ENCODE measurements around the gene SEMA3C.

The SEMA3C gene

GRCh38 chr7:80824253-80824652, 94.6 kb downstream of the SEMA3C start:
- DNase-seq (ENCODE audit: low read depth) = no peak
- H3K4me3 ChIP-seq (ENCODE audit: low read depth, low read length) = no peak overlapping the region
- no peak for TF ChIP-seq CTCF (IDR thresholded peaks at IDR 0.05; ENCODE audit: low read depth, low read length, missing control alignments)
- in situ Hi-C loops (cut with HindIII; ENCODE audit: low sequenced_read_pairs) = no loop called here

GRCh38 chr7:80823057-80823456, 95.8 kb downstream of the SEMA3C start:
- DNase-seq (ENCODE audit: low read depth) = no peak
- no peak overlapping the region for H3K4me3 ChIP-seq (ENCODE audit: low read depth, low read length)
- TF ChIP-seq CTCF (IDR thresholded peaks at IDR 0.05; ENCODE audit: low read depth, low read length, missing control alignments) = no peak
- in situ Hi-C loops (cut with HindIII; ENCODE audit: low sequenced_read_pairs) = no loop called here

- TF ChIP-seq CTCF (IDR thresholded peaks at IDR 0.05; ENCODE audit: low read depth, low read length, missing control alignments) = no peak
- no peak overlapping the region for H3K4me3 ChIP-seq (ENCODE audit: low read depth, low read length)
- DNase-seq (ENCODE audit: low read depth) = no peak
- in situ Hi-C loops (cut with HindIII; ENCODE audit: low sequenced_read_pairs) = no loop called here
Measured at GRCh38 chr7:80821771-80822319, 97.0 kb downstream of the SEMA3C start.

GRCh38 chr7:80819503-80819902, 99.3 kb downstream of the SEMA3C start:
- no peak for DNase-seq (ENCODE audit: low read depth)
- H3K4me3 ChIP-seq (ENCODE audit: low read depth, low read length) = no peak overlapping the region
- no peak for TF ChIP-seq CTCF (IDR thresholded peaks at IDR 0.05; ENCODE audit: low read depth, low read length, missing control alignments)
- in situ Hi-C loops (cut with HindIII; ENCODE audit: low sequenced_read_pairs) = no loop called here

GRCh38 chr7:80818181-80818580, 100.7 kb downstream of the SEMA3C start:
- no peak for DNase-seq (ENCODE audit: low read depth)
- in situ Hi-C loops (cut with HindIII; ENCODE audit: low sequenced_read_pairs) = no loop called here
- no peak overlapping the region for H3K4me3 ChIP-seq (ENCODE audit: low read depth, low read length)
- no peak for TF ChIP-seq CTCF (IDR thresholded peaks at IDR 0.05; ENCODE audit: low read depth, low read length, missing control alignments)

- H3K4me3 ChIP-seq (ENCODE audit: low read depth, low read length) = no peak overlapping the region
- in situ Hi-C loops (cut with HindIII; ENCODE audit: low sequenced_read_pairs) = no loop called here
- no peak for DNase-seq (ENCODE audit: low read depth)
- TF ChIP-seq CTCF (IDR thresholded peaks at IDR 0.05; ENCODE audit: low read depth, low read length, missing control alignments) = no peak
Measured at GRCh38 chr7:80816806-80817205, 102.0 kb downstream of the SEMA3C start.

- DNase-seq (ENCODE audit: low read depth) = no peak
- TF ChIP-seq CTCF (IDR thresholded peaks at IDR 0.05; ENCODE audit: low read depth, low read length, missing control alignments) = no peak
- no peak overlapping the region for H3K4me3 ChIP-seq (ENCODE audit: low read depth, low read length)
- in situ Hi-C loops (cut with HindIII; ENCODE audit: low sequenced_read_pairs) = no loop called here
Measured at GRCh38 chr7:80815733-80816132, 103.1 kb downstream of the SEMA3C start.

All from astrocyte of the cerebellum (primary cell).